Epithelial cell of esophagus (primary cell): ENCODE measurements around the gene SIDT2.
"Not testable (repeated sequence)": the region's sequence is repeated elsewhere in the genome, so short reads cannot be mapped to it uniquely, and the experiment has no call there.

Experiments used
- DNase-seq: peaks from one replicate; pipeline ENCODE4 v3.0.0; 2010; ENCODE audit warnings: low read depth
- H3K4me3 ChIP-seq: 2 replicates; pipeline ENCODE4 v1.5.1; 2011; ENCODE audit warnings: mild to moderate bottlenecking, low read length, control low read depth
- CTCF ChIP-seq: IDR thresholded peaks from 2 replicates; pipeline ENCODE4 v1.5.1; 2011; ENCODE audit warnings: low read depth, mild to moderate bottlenecking, low read length, control low read depth, inconsistent platforms; ENCODE audit not compliant: insufficient read depth; ENCODE audit errors: missing control alignments

The SIDT2 gene

GRCh38 chr11:117200813-117201657, 22.5 kb downstream of the SIDT2 start:
- TF ChIP-seq CTCF = no peak
- no peak overlapping the region for H3K4me3 ChIP-seq
- DNase-seq = no peak

- no peak for TF ChIP-seq CTCF
- H3K4me3 ChIP-seq = no peak overlapping the region
- no peak for DNase-seq
Observed at GRCh38 chr11:117201658-117202305, 23.2 kb downstream of the SIDT2 start.

- no peak for DNase-seq
- no peak overlapping the region for H3K4me3 ChIP-seq
- TF ChIP-seq CTCF = no peak
Observed at GRCh38 chr11:117202386-117203068, 24.0 kb downstream of the SIDT2 start.

- no peak overlapping the region for H3K4me3 ChIP-seq
- DNase-seq = no peak
- no peak for TF ChIP-seq CTCF
Observed at GRCh38 chr11:117203069-117203407, 24.5 kb downstream of the SIDT2 start.

- no peak for TF ChIP-seq CTCF
- H3K4me3 ChIP-seq = no peak overlapping the region
- no peak for DNase-seq
Observed at GRCh38 chr11:117204283-117205080, 25.9 kb downstream of the SIDT2 start.

GRCh38 chr11:117205211-117205818, 26.8 kb downstream of the SIDT2 start:
- TF ChIP-seq CTCF = no peak
- no peak for DNase-seq
- H3K4me3 ChIP-seq = no peak overlapping the region

- not testable (repeated sequence) for DNase-seq, H3K4me3 ChIP-seq
Observed at GRCh38 chr11:117206111-117206510, 27.6 kb downstream of the SIDT2 start.

- not testable (repeated sequence) for DNase-seq, H3K4me3 ChIP-seq
Observed at GRCh38 chr11:117206859-117207258, 28.3 kb downstream of the SIDT2 start.

- not testable (repeated sequence) for H3K4me3 ChIP-seq, DNase-seq
Observed at GRCh38 chr11:117207481-117207880, 28.9 kb downstream of the SIDT2 start.

- H3K4me3 ChIP-seq, DNase-seq: not testable (repeated sequence)
Observed at GRCh38 chr11:117208710-117209109, 30.2 kb downstream of the SIDT2 start.
